OCI-LY3 (cell line): ENCODE results near the gene LCE1F.

ENCODE experiments used
- EZH2phosphoT487 ChIP-seq: fragments of 200-600 bp; shearing (Covaris generic); IDR thresholded peaks from 2 replicates; pipeline ENCODE4 v1.6.1; 2018; ENCODE audit warnings: antibody characterized with exemption, mixed run types, low read depth
- TF ChIP-seq, protein P1 (sequence below): fragments of 200-600, 300-600 bp; sonication (generic); IDR thresholded peaks from 2 replicates; pipeline ENCODE4 v1.5.1; 2014; ENCODE audit warnings: antibody characterized with exemption, low read length, low read depth

DNA sequence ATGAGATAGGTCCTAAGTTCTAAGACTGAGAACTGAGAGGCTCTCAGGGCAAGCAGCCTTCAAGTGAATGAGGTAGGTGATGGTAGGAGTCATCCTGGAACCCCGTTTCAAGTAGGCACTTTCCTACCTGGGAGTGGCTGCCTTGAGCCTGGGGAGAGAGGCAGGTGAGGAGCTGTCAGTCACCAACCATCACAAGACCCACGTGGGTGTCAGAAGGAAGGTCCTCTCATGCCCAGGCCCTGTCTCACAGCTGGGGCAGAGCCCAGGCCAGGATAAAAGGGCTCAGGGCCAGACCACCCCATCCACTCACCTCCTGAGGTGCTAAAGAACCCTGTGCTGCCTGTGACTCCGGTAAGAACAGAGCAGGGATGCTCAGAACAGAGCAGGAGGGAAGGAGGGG is 21.5 kb downstream of the LCE1F start, which contains the start of gene LCE1D:
- TF ChIP-seq, protein P1, sequence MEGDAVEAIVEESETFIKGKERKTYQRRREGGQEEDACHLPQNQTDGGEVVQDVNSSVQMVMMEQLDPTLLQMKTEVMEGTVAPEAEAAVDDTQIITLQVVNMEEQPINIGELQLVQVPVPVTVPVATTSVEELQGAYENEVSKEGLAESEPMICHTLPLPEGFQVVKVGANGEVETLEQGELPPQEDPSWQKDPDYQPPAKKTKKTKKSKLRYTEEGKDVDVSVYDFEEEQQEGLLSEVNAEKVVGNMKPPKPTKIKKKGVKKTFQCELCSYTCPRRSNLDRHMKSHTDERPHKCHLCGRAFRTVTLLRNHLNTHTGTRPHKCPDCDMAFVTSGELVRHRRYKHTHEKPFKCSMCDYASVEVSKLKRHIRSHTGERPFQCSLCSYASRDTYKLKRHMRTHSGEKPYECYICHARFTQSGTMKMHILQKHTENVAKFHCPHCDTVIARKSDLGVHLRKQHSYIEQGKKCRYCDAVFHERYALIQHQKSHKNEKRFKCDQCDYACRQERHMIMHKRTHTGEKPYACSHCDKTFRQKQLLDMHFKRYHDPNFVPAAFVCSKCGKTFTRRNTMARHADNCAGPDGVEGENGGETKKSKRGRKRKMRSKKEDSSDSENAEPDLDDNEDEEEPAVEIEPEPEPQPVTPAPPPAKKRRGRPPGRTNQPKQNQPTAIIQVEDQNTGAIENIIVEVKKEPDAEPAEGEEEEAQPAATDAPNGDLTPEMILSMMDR = no peak
- TF ChIP-seq EZH2phosphoT487 = no peak
